ENCODE data around the gene PPARA. TPM values are rescaled to one million over a fixed set of nuclear protein-coding genes. Genes with fewer than 3 reads are reported as not detected.

PPARA gene
- total RNA-seq, 6 donors from 2014 or later = 10.2 to 27.0 (median 20.9) TPM

DNA sequence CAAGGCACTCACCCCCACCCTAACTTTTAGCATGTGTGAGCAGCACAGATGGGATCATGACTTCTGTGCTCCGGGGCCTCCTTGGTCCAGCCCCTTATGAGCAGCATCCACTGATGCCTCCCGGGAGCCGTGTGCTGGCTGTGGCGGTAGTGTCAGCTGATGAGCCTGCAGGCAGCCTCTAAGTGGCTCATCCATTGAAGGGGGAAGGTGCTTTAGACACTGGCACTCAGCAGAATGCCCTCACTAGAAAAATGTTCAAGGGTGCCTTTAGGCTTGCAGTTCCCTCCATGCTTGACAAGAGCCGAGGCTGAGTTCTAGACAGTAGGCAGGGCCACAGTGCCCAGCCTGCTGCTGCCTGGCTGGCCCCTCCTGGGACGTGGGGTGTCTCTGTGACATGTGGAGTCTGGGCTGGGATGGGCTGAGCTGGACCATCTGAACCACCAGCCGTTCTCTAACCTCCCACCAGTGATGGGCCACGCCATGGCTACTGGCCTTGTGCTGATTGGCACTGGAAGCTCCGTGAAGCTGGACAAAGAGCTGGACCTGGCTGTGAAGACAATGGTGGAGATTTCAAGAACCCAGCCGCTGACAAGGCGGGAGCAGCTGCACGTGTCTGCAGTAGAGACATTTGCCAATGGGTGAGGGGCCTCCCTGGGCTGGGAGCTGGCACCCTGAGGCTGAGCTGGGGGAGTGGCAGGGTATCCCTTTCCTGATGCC, 123.3 kb downstream of the PPARA start:
- no peaks in the 10 kb centered on the region for H3K27me3 ChIP-seq
- no peak overlapping the region for H3K27ac ChIP-seq
- no peaks in the 10 kb centered on the region for H3K9me3 ChIP-seq
- H3K36me3 ChIP-seq = peaks cover 34 to 80% (median 58%) of the 10 kb centered on the region in 4 donors
- H3K4me3 ChIP-seq = no peak overlapping the region
- DNase-seq = no peak
- peaks cover 15 to 16% (median 15%) of the 10 kb centered on the region in 4 donors for H3K4me1 ChIP-seq
- ATAC-seq (ENCODE audit: low FRiP score in 2 of 2) = no peak
- TF ChIP-seq EP300 (IDR thresholded peaks at IDR 0.05) (no peak), POLR2A (IDR thresholded peaks at IDR 0.05) (no peak), POLR2AphosphoS5 (IDR thresholded peaks at IDR 0.05) (no peak)
- TF ChIP-seq, protein P1, sequence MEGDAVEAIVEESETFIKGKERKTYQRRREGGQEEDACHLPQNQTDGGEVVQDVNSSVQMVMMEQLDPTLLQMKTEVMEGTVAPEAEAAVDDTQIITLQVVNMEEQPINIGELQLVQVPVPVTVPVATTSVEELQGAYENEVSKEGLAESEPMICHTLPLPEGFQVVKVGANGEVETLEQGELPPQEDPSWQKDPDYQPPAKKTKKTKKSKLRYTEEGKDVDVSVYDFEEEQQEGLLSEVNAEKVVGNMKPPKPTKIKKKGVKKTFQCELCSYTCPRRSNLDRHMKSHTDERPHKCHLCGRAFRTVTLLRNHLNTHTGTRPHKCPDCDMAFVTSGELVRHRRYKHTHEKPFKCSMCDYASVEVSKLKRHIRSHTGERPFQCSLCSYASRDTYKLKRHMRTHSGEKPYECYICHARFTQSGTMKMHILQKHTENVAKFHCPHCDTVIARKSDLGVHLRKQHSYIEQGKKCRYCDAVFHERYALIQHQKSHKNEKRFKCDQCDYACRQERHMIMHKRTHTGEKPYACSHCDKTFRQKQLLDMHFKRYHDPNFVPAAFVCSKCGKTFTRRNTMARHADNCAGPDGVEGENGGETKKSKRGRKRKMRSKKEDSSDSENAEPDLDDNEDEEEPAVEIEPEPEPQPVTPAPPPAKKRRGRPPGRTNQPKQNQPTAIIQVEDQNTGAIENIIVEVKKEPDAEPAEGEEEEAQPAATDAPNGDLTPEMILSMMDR (IDR thresholded peaks at IDR 0.05) = no peak
- 93 to 95% methylated on average over 4 to 11 of the region's 12 CpGs for WGBS, 2 donors

DNA sequence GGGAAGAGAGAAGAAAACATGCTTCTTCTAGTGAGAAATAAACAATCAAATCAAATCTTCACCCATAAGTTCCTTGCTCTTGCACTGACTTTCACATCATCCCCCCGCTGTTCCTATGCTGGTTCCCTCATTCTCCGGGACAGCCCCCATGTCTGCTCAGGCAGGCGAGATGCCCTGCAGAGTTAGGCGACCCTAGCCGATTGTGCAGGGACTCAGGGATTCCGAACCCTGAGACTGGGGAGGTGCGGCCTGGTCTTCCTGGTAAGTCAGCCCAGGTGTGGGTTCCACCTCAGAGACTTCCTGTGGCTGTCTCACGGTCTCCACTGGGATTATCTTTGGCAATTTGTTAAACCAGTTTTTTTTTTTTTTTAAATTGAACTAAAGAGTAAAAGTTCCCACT, 124.1 kb downstream of the PPARA start:
- no peak for DNase-seq
- TF ChIP-seq EP300 (IDR thresholded peaks at IDR 0.05) (no peak), POLR2A (IDR thresholded peaks at IDR 0.05) (no peak), POLR2AphosphoS5 (IDR thresholded peaks at IDR 0.05) (no peak)
- TF ChIP-seq, protein P1 (IDR thresholded peaks at IDR 0.05) = no peak
- no peak for ATAC-seq (ENCODE audit: low FRiP score in 2 of 2)
- Histone ChIP-seq H3K27me3 (no peaks in the 10 kb centered on the region), H3K27ac (no peak overlapping the region), H3K4me1 (peaks cover 7 to 8% (median 8%) of the 10 kb centered on the region in 4 donors), H3K9me3 (no peaks in the 10 kb centered on the region), H3K36me3 (peaks cover 37 to 88% (median 66%) of the 10 kb centered on the region in 4 donors), H3K4me3 (no peak overlapping the region)
- WGBS, 2 donors = 95 to 97% methylated on average over 8 of the region's 8 CpGs

DNA sequence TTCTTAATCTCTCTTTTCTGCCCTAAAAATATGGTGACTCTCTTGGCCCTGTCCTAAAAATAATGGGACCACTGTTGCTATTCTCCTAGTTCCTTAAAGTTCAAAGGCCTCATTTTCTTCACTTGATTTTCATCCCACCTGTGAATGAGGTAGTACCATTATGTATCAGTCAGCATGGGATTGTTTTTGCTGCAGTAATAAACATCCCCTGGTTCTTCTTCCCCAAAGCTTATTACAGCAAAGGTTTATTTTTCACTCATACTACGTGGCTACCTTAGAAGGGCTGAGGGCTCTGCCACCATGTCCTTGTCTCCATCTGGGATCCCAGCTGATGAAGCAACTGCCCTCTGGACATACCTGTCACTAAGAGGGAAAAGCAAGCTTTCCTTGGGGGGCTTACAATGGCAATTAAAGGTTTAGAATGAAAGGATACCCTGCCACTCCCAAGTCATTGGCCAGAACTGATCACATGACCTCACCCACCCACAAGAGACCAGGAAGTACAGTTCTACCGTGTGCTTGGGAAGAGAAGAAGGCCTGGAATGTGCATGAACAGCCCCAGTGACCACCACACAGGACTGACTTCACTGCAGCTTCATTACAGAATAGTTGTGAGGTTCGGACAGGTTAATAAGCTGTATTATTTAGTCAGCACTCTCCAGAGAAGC, 125.3 kb downstream of the PPARA start:
- no peaks in the 10 kb centered on the region for H3K9me3 ChIP-seq
- WGBS, 2 donors = 67 to 70% methylated on average over 3 of the region's 3 CpGs
- no peaks in the 10 kb centered on the region for H3K4me1 ChIP-seq
- ATAC-seq (ENCODE audit: low FRiP score in 2 of 2) = no peak
- no peak for DNase-seq
- H3K27ac ChIP-seq = no peak overlapping the region
- no peaks in the 10 kb centered on the region for H3K27me3 ChIP-seq
- no peak for TF ChIP-seq POLR2A (IDR thresholded peaks at IDR 0.05)
- no peak for TF ChIP-seq EP300 (IDR thresholded peaks at IDR 0.05)
- TF ChIP-seq POLR2AphosphoS5 (IDR thresholded peaks at IDR 0.05) = no peak
- TF ChIP-seq, protein P1 (IDR thresholded peaks at IDR 0.05) = no peak
- peaks cover 37 to 95% (median 78%) of the 10 kb centered on the region in 4 donors for H3K36me3 ChIP-seq
- H3K4me3 ChIP-seq = no peak overlapping the region

DNA sequence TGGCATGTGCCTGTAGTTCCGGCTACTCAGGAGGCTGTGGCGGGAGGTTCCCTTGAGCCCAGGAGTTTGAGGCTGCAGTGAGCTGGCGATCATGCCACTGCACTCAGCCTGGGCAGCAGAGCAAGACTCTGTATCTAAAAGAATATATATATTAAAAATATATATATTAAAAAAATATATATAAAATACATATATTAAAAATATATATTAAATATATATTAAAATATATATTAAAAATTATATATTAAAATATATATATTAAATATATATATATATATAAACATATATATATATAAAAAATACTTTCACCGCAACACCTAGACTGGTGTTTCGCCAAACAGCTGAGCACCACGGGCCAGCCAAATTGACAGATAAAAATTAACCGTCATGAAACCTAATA, 126.2 kb downstream of the PPARA start:
- Histone ChIP-seq H3K4me1 (no peaks in the 10 kb centered on the region), H3K27me3 (no peaks in the 10 kb centered on the region), H3K9me3 (no peaks in the 10 kb centered on the region), H3K27ac (no peak overlapping the region), H3K36me3 (peaks cover 37 to 100% (median 85%) of the 10 kb centered on the region in 4 donors), H3K4me3 (no peak overlapping the region)
- DNase-seq (no peak), ATAC-seq (ENCODE audit: low FRiP score in 2 of 2) (no peak)
- TF ChIP-seq, protein P1 (IDR thresholded peaks at IDR 0.05) = no peak
- TF ChIP-seq EP300 (IDR thresholded peaks at IDR 0.05) = no peak
- no peak for TF ChIP-seq POLR2A (IDR thresholded peaks at IDR 0.05)
- no peak for TF ChIP-seq POLR2AphosphoS5 (IDR thresholded peaks at IDR 0.05)
- whole genome bisulfite sequencing, 2 donors = 96% methylated on average over 7 of the region's 7 CpGs

Data from upper lobe of left lung (tissue), 6 donors.